Measurements from ENCODE around the gene ASIC1.

- TF ChIP-seq CTCF (IDR thresholded peaks at IDR 0.05) (no peak), POLR2A (IDR thresholded peaks at IDR 0.05) (no peak)
Measured at GRCh38 chr12:50013361-50014147, 43.8 kb upstream of the ASIC1 start.
